Fibroblast of pulmonary artery (primary cell): ENCODE measurements around the gene FAM120B.

Source experiments
- DNase-seq: peaks from one replicate; pipeline ENCODE4 v3.0.0-alpha.2; 2010; ENCODE audit warnings: low read depth
- H3K4me3 ChIP-seq: replicated peaks from 2 replicates; pipeline ENCODE4 v1.5.1; 2011; ENCODE audit warnings: low read depth, mild to moderate bottlenecking, control low read depth, low read length, moderate library complexity
- CTCF ChIP-seq: IDR thresholded peaks from 2 replicates; pipeline ENCODE4 v1.5.1; 2011; ENCODE audit warnings: mild to moderate bottlenecking, control low read depth, low read length, inconsistent platforms; ENCODE audit errors: missing control alignments

FAM120B gene

GRCh38 chr6:170307080-170307545 is 555 bp downstream of the FAM120B start:
- peak overlapping the region; percentile 93 for H3K4me3 ChIP-seq
- no peak for DNase-seq
- no peak for TF ChIP-seq CTCF

GRCh38 chr6:170308761-170309160 is 2.2 kb downstream of the FAM120B start:
- no peak for DNase-seq
- no peak for TF ChIP-seq CTCF
- H3K4me3 ChIP-seq, result no peak overlapping the region

- no peak for DNase-seq
- H3K4me3 ChIP-seq, result no peak overlapping the region
- TF ChIP-seq CTCF, result no peak
Measured at GRCh38 chr6:170311696-170312095, 5.1 kb downstream of the FAM120B start.

GRCh38 chr6:170312876-170313275 is 6.3 kb downstream of the FAM120B start:
- TF ChIP-seq CTCF, result no peak
- DNase-seq, result no peak
- H3K4me3 ChIP-seq, result no peak overlapping the region

GRCh38 chr6:170313716-170314295 is 7.2 kb downstream of the FAM120B start:
- no peak overlapping the region for H3K4me3 ChIP-seq
- TF ChIP-seq CTCF, result no peak
- DNase-seq, result no peak

GRCh38 chr6:170314983-170315382 is 8.4 kb downstream of the FAM120B start:
- TF ChIP-seq CTCF, result no peak
- no peak for DNase-seq
- H3K4me3 ChIP-seq, result no peak overlapping the region

- no peak overlapping the region for H3K4me3 ChIP-seq
- DNase-seq, result no peak
- TF ChIP-seq CTCF, result no peak
Measured at GRCh38 chr6:170316071-170316470, 9.5 kb downstream of the FAM120B start.
